Cardiac muscle cell (in vitro differentiated cells and primary cell): Measurements from ENCODE around the gene INTS7. TPM values are rescaled to one million over a fixed set of nuclear protein-coding genes. Genes with fewer than 3 reads are reported as not detected.

ENCODE experiments used
- DNase-seq, 2 donors: peaks; one replicate each; pipeline versions ENCODE4 v3.0.0 to v3.0.0-alpha.2; 2010 to 2017; ENCODE audit warnings: low read depth in 1 of 2, low spot score in 1 of 2
- H3K27ac ChIP-seq: fragments of 200-600 bp; sonication (generic); 2 replicates; pipeline ENCODE4 v1.5.1; 2016
- H3K27me3 ChIP-seq: fragments of 200-600 bp; sonication (generic); 2 replicates; pipeline ENCODE4 v1.6.0; 2016; ENCODE audit warnings: control low read depth
- H3K36me3 ChIP-seq: fragments of 200-600 bp; sonication (generic); 2 replicates; pipeline ENCODE4 v1.5.1; 2016; ENCODE audit warnings: control low read depth
- H3K4me1 ChIP-seq: fragments of 200-600 bp; sonication (generic); 2 replicates; pipeline ENCODE4 v1.8.1; 2017; ENCODE audit warnings: low read depth, mild to moderate bottlenecking, mixed run types
- H3K4me3 ChIP-seq: fragments of 200-600 bp; sonication (generic); 2 replicates; pipeline ENCODE4 v1.5.1; 2016; ENCODE audit warnings: mild to moderate bottlenecking
- H3K9me3 ChIP-seq: fragments of 200-600 bp; sonication (generic); 2 replicates; pipeline ENCODE4 v1.5.1; 2017; ENCODE audit warnings: low read depth, mild to moderate bottlenecking, control low read depth
- polyA plus RNA-seq: library from polyadenylated mRNA; unstranded; fragments of >200 nt; fragmentation: Nextera tagmentation; extraction: Ambion mirVana; gene quantifications from 2 replicates; pipeline ENCODE4 v1.2.1, GENCODE V29; 2016
- total RNA-seq: library from RNA; depleted of rRNA; stranded (reverse); fragments of >200 nt; gene quantifications from 2 replicates; pipeline ENCODE4 v1.2.3, GENCODE V29; 2016
- TF ChIP-seq, protein P1 (sequence below): IDR thresholded peaks from 2 replicates; pipeline ENCODE4 v1.5.1; 2012; ENCODE audit warnings: low read depth, mild to moderate bottlenecking, low read length

INTS7 gene
- total and polyA plus RNA-seq, 2 experiments from 2014 or later, result 5.6 to 11.3 TPM

DNA sequence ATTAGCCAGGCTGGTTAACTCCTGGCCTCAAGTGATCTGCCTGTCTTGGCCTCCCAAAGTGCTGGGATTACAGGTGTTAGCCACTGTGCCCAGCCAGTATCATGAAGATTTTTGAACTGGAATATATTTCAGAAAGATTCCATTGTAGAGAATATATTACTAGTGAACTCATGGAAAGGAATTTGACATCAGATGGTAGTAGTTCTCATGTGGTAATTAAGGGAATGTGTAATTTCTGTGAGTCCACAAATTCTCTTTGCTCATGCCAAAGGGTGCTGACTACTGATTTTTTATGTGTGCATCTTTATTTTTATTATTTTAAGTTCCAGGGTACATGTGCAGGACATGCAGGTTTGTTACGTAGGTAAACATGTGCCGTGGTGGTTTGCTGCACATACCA lies 10.6 kb upstream of the INTS7 start:
- Histone ChIP-seq H3K27ac (no peak overlapping the region), H3K4me1 (no peaks in the 10 kb centered on the region), H3K36me3 (no peaks in the 10 kb centered on the region), H3K4me3 (no peak overlapping the region), H3K27me3 (no peaks in the 10 kb centered on the region), H3K9me3 (no peaks in the 10 kb centered on the region)
- DNase-seq, result no peak
- TF ChIP-seq, protein P1, sequence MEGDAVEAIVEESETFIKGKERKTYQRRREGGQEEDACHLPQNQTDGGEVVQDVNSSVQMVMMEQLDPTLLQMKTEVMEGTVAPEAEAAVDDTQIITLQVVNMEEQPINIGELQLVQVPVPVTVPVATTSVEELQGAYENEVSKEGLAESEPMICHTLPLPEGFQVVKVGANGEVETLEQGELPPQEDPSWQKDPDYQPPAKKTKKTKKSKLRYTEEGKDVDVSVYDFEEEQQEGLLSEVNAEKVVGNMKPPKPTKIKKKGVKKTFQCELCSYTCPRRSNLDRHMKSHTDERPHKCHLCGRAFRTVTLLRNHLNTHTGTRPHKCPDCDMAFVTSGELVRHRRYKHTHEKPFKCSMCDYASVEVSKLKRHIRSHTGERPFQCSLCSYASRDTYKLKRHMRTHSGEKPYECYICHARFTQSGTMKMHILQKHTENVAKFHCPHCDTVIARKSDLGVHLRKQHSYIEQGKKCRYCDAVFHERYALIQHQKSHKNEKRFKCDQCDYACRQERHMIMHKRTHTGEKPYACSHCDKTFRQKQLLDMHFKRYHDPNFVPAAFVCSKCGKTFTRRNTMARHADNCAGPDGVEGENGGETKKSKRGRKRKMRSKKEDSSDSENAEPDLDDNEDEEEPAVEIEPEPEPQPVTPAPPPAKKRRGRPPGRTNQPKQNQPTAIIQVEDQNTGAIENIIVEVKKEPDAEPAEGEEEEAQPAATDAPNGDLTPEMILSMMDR, result no peak

- TF ChIP-seq, protein P1, result no peak
- DNase-seq, result no peak
Measured at GRCh38 chr1:212044851-212045250, 9.5 kb upstream of the INTS7 start.

DNA sequence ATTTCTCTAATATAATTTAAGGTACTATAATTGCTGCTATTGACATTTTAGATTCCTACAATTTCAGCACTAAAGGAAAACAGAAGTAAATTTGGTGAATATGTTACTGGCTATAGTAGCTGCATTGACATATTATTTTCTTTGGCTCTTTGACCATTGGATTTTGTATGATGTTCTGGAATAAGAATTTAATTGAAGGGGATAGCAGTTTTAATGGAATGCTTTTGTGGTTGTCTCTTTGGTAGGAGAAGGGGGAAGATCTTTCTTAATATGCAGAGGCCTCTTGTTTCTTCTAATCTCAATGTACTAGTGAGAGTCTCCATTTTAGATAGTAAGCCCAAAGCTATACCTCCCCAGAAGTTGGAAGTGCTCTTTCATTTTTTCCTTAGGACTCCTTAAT lies 7.1 kb upstream of the INTS7 start:
- TF ChIP-seq, protein P1, result no peak
- Histone ChIP-seq H3K9me3 (no peaks in the 10 kb centered on the region), H3K4me1 (no peaks in the 10 kb centered on the region), H3K27ac (no peak overlapping the region), H3K27me3 (no peaks in the 10 kb centered on the region), H3K36me3 (no peaks in the 10 kb centered on the region), H3K4me3 (no peak overlapping the region)
- no peak for DNase-seq

More at GRCh38 chr1:212044851-212045250, 9.5 kb upstream of the INTS7 start:
- Histone ChIP-seq H3K27ac (no peak overlapping the region), H3K4me1 (no peaks in the 10 kb centered on the region), H3K4me3 (no peak overlapping the region), H3K27me3 (no peaks in the 10 kb centered on the region), H3K36me3 (no peaks in the 10 kb centered on the region), H3K9me3 (no peaks in the 10 kb centered on the region)

DNA sequence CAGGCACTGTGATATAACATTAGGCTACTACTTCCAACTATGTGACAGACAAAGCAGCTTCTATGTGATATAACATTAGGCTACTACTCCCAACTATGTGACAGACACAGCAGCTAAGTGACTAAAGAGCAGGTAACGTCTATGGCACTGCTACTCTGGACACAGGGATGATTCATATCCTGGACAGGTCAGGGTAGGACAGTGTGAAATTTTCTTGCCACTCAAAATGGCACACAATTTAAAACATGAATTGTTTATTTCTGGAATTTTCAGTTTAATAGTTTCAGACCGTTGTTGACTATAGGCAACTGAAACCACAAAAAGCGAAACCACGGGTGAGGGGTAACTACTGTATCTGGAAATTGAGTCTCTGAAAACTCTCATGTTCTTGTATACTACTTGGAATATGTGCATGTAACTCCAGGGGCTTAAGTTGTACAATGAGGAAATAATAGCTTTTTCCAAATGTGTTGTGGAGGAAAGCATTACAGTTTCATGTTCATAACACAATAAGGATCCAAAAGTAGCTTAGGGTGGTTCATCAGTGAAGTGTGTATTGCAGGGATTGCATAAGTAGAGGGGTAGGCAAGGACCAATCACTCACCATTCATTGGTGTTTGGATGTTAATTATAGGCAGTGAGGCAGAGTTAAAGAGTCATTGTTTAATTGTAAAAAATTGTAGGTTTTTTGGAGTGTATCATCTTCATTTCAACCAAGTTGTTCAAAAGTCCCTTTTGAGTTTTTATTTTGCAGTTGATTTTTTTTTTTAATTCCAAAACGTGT lies 5.5 kb upstream of the INTS7 start:
- TF ChIP-seq, protein P1, result no peak
- Histone ChIP-seq H3K4me1 (no peaks in the 10 kb centered on the region), H3K36me3 (no peaks in the 10 kb centered on the region), H3K27me3 (no peaks in the 10 kb centered on the region), H3K9me3 (no peaks in the 10 kb centered on the region), H3K27ac (no peak overlapping the region), H3K4me3 (no peak overlapping the region)
- no peak for DNase-seq

- DNase-seq, result no peak
- Histone ChIP-seq H3K27me3 (no peaks in the 10 kb centered on the region), H3K4me1 (no peaks in the 10 kb centered on the region), H3K4me3 (no peak overlapping the region), H3K27ac (no peak overlapping the region), H3K36me3 (no peaks in the 10 kb centered on the region), H3K9me3 (no peaks in the 10 kb centered on the region)
- TF ChIP-seq, protein P1, result no peak
Measured at GRCh38 chr1:212039622-212040021, 4.3 kb upstream of the INTS7 start.
